Inflammatory macrophage (primary cell): ENCODE results near the gene IGFBPL1.
"Not testable (repeated sequence)": the region's sequence is repeated elsewhere in the genome, so short reads cannot be mapped to it uniquely, and the experiment has no call there.

Experiments used
- DNase-seq, 2 donors: peaks; one replicate each; pipeline ENCODE4 v3.0.0-alpha.2; 2020 to 2022

Gene IGFBPL1

DNA sequence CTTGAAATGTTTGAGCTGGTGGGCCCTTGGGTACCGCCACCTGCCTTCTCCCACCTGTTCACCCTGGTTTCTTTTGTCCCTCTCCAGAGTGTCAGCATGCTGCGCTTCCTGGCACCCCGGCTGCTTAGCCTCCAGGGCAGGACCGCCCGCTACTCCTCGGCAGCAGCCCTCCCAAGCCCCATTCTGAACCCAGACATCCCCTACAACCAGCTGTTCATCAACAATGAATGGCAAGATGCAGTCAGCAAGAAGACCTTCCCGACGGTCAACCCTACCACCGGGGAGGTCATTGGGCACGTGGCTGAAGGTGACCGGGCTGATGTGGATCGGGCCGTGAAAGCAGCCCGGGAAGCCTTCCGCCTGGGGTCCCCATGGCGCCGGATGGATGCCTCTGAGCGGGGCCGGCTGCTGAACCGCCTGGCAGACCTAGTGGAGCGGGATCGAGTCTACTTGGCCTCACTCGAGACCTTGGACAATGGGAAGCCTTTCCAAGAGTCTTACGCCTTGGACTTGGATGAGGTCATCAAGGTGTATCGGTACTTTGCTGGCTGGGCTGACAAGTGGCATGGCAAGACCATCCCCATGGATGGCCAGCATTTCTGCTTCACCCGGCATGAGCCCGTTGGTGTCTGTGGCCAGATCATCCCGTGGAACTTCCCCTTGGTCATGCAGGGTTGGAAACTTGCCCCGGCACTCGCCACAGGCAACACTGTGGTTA is 28.4 kb downstream of the IGFBPL1 start:
- DNase-seq: no peak

- DNase-seq: no peak
Measured at GRCh38 chr9:38394416-38394815, 29.8 kb downstream of the IGFBPL1 start.

DNA sequence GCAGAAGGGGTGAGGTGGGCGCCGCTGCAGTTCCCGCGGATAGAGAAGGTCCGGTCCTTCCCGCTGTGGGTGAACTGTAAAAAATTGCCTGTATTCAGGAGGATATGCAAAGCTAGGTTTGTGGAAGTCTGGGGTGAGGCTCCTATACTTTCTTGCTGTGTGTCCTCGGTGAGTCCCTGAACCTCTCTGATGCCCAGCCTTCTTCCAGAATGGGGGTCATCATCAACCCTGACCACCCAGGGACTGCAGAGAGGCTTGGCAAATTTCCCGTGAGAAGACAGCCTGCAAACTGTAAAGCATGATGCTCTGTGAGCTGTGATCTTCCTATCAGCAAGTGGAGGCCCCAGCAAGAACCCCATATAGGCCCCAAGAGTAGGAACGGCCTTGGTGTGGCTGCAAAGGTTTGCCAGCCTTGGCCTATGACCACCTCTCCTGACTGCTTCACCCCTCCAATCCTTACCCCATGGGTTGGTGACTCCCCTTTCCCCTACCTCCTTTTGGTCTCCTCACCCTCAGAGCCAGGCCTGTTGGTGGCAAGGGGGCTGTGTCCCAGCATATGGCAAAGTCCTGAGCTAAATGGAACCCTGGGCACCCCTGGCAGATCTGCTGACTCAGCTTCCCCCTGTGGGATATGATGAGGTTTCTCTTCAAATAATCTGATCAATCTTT is 31.0 kb downstream of the IGFBPL1 start:
- peak in 1 of 2 donors; percentile 5 for DNase-seq

DNA sequence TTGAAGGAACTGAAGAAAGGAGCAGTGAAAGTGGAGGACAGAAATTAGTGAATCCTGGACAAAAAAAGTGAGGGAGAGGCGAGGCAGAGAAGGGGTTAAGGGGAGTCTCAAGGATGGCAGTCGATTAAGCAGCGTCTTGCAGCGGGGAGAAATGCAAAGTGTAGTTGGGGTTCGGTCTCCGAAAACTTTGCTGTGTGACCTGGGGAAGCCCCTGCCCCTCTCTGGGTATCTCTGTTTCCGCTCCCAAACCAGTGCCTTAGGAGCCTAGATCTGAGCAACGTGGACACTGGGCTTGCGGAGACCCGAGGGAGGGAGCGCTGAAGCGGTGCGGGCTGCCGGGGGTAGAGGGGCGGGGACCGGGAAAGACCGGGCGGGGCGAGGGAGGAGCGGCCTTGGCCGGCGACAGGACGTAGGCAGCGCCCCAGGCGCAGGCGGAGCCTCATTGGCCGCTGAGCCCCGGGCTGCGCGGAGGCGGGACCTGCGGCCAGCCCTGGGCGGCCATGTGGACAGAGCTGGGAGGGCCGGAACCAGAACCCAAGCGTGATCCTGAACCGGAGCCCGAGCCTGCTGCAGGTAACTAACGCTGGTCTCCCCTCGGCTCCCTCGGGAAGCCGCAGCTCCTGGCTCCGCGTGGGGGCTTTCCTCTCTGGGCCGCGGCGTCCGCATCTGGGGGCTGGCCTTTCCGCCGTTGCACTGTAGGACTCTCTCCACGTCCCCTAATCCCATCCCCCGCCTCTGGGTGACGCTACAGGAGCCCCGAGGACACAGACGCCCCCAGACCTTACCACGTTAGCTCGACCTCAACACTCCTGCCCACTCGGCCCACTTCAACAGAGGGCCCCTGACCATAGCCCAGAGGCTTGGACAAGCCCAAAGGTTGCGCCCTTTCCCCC is 31.8 kb downstream of the IGFBPL1 start, which contains the start of gene ALDH1B1:
TSS of gene ALDH1B1 (plus strand) at position 468 of the 893 bp plus-strand sequence. CDS start 3,047 bp downstream, outside the sequence.
- DNase-seq: peak; percentile 85 to 88

- DNase-seq: no peak
Measured at GRCh38 chr9:38391278-38392118, 32.8 kb downstream of the IGFBPL1 start.

DNA sequence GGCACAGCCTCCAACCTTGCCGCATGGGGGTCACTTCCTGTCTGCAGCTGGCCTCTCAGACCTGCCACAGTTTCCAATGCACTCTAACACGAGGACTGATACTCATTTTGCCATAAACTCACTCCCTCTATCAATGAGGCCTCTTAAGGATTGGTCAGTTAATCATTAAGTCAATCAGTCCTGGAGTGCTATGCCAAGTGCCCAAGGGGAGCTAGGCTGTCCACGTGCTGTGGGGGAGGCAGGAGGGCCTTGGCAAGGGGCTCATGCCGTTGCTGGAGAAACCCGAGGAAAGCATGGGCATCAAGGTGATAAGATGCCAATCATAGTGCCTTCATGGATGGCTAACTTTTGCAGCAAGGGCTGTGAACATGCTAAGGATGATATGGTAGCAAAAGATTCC is 33.4 kb downstream of the IGFBPL1 start:
- no peak for DNase-seq

DNA sequence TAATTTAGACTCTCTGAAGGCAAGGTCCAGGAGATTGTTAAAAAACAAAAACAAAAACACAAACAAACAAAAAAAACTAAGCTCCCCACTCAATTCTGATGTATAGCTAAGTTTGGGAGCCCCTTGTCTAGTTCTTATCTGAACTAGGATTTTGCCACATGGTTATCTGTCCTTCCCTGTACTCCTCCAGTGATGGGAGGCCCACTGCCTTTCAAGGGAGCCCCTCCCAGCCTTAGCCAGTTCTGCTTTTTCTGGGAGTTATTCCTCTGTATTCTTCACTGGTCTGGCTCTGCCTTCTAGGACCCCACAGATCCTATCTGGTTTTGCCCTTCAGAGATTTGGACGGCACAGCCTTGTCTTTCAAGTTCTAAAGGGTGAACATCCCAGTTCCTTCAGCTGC is 33.8 kb downstream of the IGFBPL1 start:
- DNase-seq: no peak

DNA sequence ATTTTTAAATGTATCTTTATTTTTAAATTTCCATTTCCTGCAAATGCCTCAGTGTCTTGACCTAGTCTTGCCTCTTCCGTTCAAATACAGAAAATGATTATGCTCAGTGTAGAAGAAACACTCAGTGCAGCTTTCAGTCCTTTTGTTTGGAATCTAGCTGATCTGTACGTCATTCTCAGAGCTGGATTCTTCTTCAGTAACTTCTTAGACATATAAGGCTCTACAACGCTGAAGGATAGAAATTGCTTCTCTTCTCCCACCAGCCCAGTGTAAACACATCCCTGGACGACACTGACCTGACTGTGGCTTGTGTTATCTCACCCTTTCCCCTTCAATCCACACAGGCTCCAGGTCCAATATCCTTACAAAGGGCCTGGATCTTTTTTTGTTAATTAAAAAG is 34.9 kb downstream of the IGFBPL1 start:
- no peak for DNase-seq

GRCh38 chr9:38388283-38389223 is 35.7 kb downstream of the IGFBPL1 start:
- DNase-seq: no peak

DNA sequence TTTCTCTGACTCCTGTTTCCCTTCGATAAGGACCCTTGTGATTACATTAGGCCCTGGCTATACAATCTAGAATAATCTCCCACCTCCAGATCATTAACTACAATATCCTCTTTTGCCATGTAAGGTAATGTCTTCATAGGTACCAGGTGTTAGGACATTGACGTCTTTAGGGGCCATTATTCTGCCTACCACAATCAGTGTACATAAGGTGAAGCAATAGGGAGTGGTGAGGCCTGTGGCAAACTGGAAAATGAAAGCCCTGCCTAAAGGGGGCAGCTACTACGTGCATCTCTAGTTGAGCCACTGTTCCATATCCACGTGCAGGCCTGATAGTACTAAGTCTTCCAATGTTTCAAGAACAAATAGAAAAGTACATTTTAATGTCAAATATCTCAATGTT is 36.5 kb downstream of the IGFBPL1 start:
- DNase-seq: no peak

- no peak for DNase-seq
Measured at GRCh38 chr9:38387066-38387465, 37.2 kb downstream of the IGFBPL1 start.

- DNase-seq: no peak
Measured at GRCh38 chr9:38386319-38386895, 37.8 kb downstream of the IGFBPL1 start.

GRCh38 chr9:38385896-38386295 is 38.4 kb downstream of the IGFBPL1 start:
- no peak for DNase-seq

- no peak for DNase-seq
Measured at GRCh38 chr9:38384990-38385848, 39.0 kb downstream of the IGFBPL1 start.

GRCh38 chr9:38382141-38382540 is 42.1 kb downstream of the IGFBPL1 start:
- no peak for DNase-seq

DNA sequence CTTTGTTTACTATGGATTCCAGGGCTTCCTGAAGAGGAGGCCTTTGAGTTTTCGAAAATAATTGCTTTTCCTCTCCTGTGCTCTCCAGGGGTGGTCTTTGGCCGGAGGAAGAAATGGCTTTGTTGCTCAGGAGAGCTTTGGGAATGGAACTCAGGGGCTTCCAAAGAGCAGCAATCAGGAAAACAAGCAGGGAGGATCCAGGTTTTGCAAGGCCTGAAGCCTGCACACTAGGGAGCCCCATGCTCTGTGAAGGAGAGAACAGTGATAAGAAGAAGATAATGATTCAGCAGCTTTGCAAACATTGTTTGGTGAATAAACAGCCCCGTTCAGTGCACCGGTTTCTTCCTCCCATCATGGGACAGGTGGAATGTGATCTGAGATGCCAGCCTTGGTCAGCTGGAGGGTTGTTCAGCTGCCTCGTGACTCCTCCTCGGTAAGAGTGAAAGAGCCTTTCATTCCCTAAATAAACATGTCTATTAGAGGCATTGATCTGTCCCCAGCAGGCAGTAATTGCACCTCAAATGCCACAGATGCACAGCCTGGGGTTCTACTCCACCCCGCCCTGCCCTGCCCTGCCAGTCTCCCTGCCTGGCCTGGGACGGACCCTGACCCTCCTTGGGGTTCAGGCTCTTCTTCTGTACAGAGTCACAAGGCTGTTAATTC is 43.3 kb downstream of the IGFBPL1 start:
- no peak for DNase-seq

GRCh38 chr9:38380230-38380871 is 43.9 kb downstream of the IGFBPL1 start:
- DNase-seq: no peak

DNA sequence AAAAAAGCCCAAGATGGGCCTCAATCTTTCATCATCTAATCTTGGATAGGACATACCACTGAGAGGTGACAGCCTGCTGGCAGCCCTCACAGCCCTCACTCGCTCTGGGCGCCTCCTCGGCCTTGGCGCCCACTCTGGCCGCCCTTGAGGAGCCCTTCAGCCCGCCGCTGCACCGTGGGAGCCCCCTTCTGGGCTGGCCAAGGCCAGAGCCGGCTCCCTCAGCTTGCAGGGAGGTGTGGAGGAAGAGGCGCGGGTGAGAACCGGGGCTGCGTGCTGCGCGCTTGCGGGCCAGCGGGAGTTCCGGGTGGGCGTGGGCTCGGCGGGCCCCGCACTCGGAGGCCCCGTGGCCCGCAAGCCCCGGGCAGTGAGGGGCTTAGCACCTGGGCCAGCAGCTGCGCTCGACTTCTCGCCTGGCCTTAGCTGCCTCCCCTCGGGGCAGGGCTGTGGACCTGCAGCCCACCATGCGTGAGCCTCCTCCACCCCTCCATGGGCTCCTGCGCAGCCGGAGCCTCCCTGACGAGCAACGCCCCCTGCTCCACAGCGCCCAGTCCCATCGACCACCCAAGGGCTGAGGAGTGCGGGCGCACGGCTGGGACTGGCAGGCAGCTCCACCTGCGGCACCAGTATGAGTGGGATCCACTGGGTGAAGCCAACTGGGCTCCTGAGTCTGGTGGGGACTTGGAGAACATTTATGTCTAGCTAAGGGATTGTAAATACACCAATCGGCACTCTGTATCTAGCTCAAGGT is 46.7 kb downstream of the IGFBPL1 start:
- DNase-seq: not testable (repeated sequence)
